NCI-H2227 (cell line): Measurements from ENCODE around the gene VPS51.
"Not testable (repeated sequence)": the region's sequence is repeated elsewhere in the genome, so short reads cannot be mapped to it uniquely, and the experiment has no call there.

Experiments used
- DNase-seq: peaks from one replicate; lab custom pipeline; 2025; ENCODE audit not compliant: unreplicated experiment; lab: John Stamatoyannopoulos, UW

Gene VPS51

DNA sequence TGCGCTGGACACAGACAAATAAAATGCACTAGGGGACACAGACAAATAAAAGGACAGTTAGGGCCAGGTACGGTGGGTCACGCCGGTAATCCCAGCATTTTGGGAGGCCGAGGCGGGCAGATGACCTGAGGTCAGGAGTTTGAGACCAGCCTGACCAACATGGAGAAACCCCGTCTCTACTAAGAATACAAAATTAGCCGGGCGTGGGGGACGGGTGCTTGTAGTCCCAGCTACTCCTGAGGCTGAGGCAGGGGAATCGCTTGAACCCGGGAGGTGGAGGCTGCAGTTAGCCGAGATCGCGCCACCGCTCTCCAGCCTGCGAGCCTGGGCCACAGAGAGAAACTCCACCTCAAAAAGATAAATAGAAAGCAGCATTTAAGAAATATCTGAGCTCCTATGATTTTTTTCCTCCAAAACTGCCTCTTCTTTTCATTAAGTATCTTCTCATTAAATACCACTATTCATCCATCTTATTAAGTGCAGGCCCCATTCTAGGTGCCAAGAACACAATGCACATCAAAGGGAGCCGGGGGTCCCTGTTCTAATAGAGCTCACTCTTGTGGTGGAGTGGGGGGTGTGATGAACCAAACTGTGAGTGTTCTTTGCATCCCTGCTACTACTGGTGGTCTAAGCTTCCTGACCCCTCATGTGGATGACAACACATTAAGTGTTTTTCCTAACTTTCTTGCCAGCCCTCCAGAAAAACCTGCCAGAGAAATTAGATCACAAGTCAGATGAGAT lies 22.3 kb downstream of the VPS51 start:
- DNase-seq: no peak

DNA sequence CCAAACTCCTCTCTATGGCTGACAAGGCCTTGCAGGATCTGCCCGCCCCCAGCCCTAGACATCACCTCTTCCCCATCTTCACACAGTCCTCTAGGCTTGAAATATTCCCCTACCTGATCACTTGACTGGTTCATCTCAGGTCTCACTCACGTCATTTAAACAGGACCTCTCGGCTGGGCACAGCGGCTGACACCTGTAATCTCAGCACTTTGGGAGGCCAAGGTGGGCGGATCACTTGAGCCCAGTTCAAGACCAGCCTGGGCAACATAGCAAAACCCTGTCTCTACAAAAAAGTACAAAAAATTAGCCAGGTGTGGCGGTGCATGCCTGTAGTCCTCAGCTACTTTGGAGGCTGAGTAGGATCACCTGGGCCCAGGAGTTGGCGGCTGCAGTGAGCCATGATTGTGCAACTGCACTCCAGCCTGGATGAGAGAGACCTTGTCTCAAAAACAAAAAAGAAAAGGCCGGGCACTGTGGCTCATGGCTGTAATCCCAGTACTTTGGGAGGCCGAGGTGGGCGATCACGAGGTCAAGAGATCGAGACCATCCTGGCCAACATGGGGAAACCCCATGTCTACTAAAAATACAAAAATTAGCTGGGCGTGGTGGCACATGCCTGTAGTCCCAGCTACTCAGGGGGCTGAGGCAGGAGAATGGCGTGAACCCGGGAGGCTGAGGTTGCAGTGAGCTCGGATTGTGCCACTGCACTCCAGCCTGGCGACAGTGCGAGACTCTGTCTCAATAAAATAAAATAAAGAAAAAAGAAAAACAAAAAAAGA lies 23.1 kb downstream of the VPS51 start:
- DNase-seq: not testable (repeated sequence)

DNA sequence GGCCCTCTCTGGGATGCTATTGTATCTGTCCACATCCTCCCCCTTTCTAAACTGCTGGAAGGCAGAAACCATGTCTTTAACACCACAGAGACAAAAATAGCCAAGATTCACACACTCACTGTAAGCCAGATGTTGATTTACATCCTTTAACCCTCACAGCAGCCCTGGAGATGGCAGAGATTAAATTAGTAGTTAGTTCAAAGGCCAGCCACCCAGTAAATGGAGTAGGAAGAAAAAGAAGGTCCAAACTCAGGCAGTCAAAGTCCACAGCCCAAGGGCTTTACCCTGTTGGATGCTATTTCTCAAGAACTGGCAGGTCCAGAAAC lies 23.6 kb downstream of the VPS51 start:
- DNase-seq: no peak

DNA sequence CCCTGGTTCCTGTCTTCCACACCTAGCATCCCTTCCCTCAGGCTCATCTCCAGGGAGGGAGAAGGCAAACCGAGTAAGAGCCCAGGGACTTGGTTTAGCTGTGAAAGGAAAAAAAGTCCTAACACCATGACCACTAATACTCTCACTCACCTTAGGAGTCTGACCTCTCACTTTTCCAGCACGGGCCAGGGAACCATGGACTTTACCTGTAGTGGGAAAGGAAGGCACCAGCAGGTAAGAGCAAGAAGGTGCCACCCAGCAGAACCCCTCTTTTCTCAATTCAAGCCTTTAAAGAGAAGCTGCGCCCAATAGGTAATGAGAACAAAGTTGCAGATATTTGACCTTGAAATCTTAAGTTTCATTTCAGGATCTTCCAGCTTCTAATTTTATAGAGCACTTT lies 24.8 kb downstream of the VPS51 start:
- DNase-seq: no peak

DNA sequence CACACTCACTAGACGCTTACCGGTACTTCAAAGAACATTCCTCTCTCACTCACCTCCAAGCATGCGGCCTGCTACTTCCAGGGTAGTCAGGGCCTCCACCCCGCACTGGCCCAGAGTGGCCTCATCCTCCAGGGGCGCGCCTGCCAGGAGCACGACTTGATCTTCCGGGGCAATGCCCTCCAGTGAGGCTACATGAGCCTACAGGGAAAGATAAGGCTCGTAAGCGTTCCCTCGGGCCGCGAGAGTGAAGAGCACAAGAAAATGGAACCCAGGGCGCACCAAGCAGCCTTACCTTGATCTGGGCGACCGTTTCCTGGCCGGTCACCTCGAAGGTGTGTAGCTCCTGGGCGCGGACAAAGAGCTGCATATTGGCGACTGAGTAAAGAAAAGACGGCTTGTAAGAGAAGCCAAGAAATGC lies 25.4 kb downstream of the VPS51 start:
- DNase-seq: no peak

DNA sequence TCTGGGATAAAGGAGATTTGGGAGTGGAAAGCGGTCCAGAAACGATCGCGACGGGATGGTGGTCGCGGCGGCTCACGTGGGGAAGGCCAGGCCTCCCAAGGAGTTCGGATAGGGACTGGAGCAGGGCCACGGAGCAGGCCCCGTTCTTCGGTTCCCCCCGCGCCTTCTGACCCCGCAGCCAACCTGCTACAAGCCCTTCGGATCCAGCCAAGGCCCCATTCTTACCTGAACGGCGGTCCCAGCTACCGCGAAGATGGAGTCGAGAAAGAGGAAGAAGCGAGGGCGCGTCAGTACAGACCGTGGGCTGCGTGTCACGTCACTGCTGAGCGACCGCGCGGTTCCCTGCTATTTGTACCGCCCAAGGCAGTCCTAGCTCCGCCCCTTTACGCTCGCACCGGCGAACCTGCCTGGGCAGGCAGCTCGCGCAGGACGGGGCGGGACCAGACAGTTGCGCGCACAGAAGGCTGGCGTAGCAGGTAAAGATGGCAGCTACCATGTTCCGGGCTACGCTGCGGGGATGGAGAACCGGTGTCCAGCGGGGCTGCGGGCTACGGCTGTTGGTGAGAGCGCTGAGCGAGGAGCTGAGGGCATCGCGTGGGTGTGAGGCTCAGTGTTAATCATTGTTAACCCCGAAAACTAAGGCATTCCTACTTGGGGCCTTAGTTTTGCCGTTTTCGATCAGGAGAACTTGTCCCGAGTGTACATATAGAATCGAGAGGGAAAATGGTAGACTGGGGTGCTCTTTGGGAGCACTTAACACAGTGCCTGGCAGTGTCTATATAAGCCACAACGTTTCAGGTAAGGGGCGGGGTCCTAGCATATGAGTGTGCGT lies 26.1 kb downstream of the VPS51 start, which contains the start of the genes FAU and MRPL49:
FAU (minus strand) TSS at position 270 of the 832 bp plus-strand sequence. CDS start 321 bp downstream, outside the sequence.
MRPL49 (plus strand) TSS at position 457 of the 832 bp plus-strand sequence; CDS start at position 483, 26 bp downstream.
- DNase-seq: peak; percentile 99

DNA sequence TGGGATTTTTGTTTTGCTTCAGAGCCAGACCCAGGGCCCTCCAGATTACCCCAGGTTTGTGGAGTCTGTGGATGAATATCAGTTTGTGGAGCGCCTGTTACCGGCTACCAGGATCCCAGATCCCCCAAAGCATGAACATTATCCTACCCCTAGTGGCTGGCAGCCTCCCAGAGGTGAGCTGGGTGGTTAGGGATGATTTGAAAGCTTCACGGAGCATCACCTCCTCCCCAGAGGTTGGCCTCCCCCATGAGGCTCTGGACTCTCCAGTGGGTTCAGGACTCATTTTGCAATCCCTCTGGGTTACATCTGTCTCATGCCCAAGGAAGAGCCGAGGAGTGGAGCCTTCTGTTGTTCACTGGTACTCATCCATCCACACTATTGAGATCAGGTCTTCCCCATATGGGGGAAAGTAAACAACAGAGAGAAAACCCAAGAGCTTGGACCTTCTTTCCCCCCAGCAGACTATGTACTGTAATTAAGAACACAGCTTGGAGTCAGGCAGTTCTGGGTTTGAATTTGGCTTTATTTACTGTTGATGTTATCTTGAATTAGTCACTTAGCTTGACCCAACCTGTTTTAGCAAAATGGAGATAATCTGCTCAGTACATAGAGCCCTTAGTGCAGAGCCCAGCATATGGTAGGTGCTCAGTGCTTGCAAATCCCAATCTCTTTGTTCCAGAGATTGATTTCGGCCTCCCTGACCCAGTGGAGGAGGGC lies 28.6 kb downstream of the VPS51 start:
- no peak for DNase-seq

DNA sequence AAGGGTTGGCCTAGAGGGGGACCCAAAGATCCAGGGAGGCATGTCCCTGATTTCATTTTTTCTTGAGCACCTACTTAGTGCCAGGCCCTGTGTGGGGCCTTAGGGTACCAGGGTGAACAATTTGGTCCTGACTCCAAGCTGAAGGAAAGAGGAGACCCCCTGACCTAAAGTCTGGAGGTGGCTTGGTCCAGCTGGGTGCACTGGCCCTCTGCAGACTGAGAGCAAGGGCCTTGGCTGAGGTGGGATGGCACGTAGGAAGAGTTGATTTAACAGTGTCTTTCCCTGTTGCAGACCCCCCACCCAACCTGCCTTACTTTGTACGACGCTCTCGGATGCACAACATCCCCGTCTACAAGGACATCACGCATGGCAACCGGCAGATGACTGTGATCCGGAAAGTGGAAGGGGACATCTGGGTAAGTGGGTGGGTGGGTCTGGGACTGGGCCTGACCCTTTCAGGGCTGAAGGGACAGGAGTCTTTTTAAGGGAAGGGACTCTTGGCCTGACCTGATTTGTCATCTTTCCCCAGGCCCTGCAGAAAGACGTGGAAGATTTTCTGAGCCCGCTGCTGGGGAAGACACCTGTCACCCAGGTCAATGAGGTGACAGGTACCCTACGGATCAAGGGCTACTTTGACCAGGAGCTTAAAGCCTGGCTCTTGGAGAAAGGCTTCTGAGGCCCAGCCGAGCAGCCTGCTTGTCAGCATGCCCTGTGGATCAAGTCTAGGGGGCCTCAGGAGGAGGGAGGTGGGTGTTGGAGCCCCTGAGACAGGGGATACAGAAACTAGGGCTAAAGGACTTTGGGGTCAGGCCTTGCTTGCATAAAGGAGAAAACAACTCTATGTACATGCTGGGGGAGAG lies 29.4 kb downstream of the VPS51 start:
- no peak for DNase-seq

DNA sequence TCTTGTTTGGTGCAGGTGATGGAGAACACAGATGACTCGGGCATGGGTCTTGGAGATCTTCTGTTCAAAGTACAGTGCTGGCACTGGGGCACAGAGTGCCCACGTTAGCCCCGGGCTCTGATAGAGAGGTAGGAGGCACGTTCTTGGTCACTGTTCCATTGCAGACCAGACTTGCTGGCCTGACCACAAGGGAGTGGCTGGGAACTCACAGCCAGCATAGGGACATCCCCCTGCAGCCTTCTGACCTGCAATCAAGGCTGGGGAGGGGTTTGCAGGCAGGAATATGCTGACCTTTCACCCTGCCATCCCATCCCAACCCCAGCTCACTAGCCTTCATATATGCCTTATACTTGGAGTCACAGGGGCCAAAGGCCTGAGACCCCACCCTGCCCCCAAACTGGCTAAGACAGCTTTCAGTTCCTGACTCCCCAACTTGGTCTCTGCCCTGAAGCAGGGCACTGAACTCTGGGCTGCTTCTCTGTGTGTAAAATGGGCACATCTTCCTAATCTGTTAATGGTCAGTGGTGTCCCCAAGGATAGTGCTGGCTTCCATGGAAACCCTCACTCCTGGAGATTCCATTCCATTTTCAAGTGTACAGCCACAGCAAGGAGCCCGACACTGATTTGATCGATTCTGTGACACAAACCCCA lies 30.7 kb downstream of the VPS51 start:
- DNase-seq: no peak

DNA sequence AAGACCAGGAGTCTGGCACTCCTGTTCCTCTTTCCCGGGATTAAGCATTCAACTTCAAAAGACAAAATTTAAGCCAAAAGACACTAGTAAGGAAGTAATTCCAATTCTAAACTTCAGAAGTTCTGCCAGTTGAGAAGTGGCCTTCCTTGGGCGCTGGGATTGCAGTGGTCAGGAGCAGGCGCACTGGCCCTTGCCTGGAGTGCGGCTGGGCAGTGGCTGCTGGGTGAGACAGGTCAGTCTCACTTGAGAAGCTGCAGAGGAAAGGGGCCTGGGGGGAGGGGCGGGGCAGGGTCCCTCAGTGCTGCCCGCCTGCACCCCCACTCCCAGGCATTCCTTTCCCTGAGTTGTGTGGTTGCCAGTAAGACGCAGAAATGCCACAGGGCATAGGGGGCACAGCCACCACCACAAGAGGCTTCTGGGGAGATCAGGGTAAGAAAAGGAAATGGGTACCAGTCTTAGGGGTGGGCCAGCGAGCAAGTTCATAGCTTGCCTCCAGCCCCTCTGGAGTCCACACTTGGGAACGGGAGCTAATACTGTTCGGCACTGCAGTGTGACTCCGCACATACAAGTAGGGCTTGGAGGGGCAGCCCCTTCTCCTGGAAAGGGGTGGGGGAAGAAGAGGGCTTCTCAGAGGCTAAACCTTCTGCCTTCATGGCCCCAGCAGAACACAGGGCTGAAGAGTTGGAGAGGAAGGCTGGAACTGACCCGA lies 31.6 kb downstream of the VPS51 start:
- no peak for DNase-seq

DNA sequence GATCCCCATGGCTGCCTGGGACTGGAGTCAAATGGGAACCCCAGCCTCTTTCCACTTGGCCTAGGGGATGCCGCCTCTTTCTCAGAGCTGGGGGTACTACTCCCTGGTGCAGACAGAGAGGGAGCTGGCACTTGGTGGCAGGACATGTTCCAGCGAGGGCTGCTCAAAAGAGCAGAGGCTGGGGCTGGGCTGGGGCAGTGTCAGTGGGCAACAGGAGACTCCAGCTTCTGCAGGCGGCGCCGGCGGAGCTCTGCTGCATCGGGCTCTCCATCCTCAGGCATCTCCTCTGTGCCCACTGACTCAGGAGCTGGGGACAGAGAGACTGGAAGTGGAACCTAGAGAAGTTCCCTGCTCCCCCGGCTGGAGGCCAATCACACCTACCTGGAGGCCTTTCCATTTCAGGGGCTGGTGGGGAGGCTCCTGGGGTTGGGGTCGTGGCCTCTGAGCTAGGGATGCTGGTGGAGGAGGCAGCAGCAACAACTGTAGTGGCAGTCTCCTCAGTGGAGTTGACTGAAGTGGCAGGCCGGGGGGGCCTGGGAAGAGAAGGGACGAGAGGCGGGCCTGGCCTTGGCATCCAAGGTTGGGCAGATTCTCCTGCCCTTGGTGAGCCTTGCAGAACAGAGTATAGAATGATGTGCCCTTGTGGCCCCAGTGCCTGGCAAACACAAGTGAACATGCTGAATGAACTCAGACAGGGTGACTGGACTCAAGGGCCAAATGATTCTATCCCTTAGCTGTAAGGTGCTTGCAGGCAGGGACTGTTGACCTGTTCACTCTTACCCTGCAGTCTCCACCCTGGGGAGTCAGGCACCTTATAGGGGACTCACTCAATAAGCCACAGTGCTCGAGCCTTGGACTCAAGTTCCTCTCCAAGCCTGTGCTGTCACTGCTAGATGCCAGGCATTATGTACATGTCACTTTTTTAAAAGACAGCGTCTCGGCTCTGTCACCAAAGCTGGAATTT lies 32.5 kb downstream of the VPS51 start:
- DNase-seq: no peak

DNA sequence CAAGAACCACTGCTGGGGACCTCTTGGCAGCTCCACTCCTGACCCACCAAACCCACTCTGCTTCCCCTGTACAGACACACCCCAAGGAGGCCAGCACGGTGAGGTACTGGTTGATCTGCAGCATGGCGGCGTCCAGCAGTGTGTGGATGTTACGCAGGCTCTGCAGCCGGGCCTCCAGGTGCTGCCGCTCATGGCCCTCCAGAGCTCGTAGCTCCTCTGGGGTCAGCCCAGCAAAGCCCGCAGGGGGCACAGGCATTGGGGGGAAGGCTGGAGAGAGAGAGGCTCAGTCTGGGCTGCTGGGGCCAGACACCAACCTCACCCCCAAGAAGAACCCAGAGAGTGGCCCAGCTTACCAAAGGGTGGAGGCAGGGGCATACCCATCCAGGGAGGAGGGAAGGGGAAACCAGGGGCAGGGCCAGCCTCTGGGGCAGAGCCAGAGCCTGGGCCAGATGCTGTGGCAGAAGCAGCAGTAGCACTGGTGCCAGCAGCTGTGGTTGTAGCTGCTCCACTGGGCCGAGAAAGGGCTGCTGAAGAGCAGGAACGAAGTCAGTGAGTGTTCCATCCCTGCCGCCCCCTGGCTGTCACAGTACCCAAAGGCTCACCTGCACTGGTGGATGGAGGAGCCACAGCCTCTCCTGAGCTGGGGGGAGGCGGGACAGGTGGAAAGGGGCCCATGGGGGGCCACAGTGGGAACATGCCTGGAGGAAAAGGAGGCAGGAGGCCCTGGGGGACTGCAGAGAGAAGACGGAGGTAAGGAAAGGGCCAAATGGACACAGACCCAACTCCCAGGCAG lies 33.8 kb downstream of the VPS51 start:
- no peak for DNase-seq

DNA sequence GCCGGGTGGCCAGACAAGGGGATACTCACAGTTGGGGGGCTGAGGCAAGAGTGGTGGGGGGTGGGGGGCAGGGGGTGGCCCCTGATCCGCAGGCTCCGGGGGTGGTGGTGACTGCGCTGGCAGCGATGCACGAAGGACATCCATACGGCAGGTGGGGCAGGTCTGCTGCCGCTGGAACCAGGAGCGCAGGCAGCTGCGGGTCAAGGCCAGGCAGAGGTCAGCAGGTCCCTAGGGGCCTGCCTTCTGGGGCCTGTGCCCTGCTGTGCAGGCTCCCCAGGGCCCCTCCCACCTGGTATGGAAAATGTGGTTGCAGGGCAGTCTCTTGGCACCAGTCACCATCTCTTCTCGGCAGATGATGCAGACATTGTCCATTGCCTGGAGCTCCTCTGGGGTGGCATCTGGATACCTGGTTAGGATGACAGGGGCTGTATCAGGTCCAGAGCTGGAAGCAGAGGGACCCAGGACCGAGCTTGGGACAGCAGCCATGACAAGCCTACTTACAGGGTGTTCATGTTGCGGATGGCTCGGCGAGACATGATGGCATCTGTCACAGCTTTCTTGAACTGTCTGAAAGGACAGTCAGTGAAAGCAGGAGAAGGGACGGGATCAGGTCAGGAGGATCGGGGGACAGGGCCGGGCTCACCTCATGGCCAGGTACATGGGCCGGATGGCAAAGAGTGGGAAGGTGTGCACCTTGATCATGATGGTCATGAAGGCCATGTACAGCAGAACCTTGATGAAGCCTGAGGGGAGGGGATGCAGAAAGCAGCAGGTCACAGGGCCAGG lies 34.8 kb downstream of the VPS51 start:
- DNase-seq: no peak

DNA sequence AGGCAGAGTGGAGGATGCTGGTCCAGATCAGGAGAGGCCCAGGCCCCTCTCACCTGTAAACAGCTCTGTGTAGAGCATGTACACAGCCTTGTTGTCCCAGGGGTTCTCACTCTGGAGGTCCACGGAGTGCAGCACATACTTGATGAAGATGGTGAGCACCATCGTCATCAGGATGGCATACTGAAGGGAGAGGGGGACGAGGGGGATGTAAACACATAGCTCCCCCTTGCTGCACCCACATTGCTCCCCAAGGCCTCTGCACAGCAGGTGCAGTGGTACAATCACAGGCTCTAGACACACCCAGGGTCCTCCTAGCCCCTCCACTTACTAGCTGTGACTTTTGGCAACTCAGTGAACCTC lies 35.4 kb downstream of the VPS51 start:
- no peak for DNase-seq

DNA sequence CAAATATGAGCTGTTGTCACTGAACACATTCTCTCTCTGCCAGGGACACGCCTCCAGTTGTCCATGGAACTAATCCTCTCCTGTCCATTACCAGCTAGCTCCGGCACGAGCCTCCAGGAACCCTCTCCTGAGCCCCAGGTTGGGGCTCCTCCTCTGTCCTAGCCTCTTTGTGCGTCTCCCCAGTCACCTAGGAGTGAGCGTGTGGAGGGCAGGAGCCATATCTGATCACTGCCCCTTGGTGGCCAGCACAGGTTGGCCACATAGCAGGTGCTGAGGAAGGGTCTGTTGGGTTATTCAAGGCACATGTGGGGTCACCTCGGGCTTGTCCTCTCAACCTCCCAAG lies 35.9 kb downstream of the VPS51 start:
- DNase-seq: no peak

DNA sequence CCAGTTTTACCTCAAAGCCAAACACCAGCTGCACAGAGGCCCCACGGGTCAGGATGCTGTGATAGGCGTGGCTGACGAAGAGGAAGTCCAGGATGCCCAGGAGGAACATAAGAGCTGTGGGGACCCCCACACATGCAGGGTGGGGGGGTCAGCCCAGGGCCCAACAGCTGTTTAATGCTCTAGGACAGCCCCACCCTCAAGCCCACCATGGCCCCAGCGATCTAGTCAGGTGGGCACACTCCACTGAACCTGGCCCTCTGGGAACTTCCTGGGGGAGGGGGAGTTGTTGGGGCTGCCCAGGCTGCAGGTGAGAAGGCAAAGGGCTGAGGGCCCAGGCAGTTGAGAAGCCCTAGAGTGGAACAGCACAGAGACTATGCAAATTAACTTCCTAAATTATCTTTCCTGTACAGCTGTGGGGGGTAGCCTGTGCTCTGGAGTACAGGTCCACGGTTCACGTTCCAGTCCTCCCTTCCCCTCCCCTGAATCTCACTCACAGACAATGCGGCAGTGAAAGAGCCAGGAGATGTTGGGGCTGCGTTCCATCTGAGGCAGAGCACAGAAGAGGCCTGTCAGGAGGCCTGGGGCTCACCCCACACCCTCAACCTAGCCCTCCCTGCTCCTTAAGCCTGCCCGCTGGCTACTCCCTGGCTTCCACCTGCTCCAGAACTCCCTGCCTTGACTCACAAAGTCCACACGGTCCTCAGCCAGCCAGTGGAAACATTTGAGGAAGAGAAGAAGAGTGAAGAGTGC lies 36.4 kb downstream of the VPS51 start:
- no peak for DNase-seq
